Spleen (tissue), 7 donors: ENCODE data around the gene TNS4.

ENCODE experiments used
- CTCF ChIP-seq, 11 experiments: fragments of 200-600 bp in 7 of 11; fragments of 450-650 bp in 4 of 11; sonication (generic) in 4 of 11; IDR thresholded peaks in 8 of 11; conservative IDR thresholded peaks in 3 of 11; 1 replicate in 7 of 11; 2 replicates in 4 of 11; pipeline versions ENCODE4 v1.4.0 to v1.8.0; 2016 to 2021; ENCODE audit warnings: antibody characterized with exemption in 11 of 11, inconsistent platforms in 4 of 11, mild to moderate bottlenecking in 1 of 11
- POLR2A ChIP-seq, 3 donors: fragments of 450-650 bp; IDR thresholded peaks; one replicate each; pipeline ENCODE4 v1.5.1; 2017; ENCODE audit warnings: antibody characterized with exemption in 3 of 3, mild to moderate bottlenecking in 1 of 3
- POLR2AphosphoS5 ChIP-seq, 3 donors: sonication (generic); formaldehyde crosslinking; IDR thresholded peaks; one replicate each; pipeline ENCODE4 v1.5.1; 2017; ENCODE audit warnings: antibody characterized with exemption in 3 of 3
- donor health status: DM: no; HTN: no; CAD: no; lungs with moderate emphysema.
- donor health status: DM: no; HTN: no; CAD: no.
- donor health status: DM: no; HTN: no; CAD: no.

- TF ChIP-seq CTCF (IDR thresholded peaks at IDR 0.05 in 8 of 11, conservative IDR thresholded peaks at IDR 0.05 in 3 of 11) (no peak), POLR2AphosphoS5 (IDR thresholded peaks at IDR 0.05) (no peak), POLR2A (IDR thresholded peaks at IDR 0.05) (no peak)
Observed at GRCh38 chr17:40535438-40535837, 34.0 kb upstream of the TNS4 start.
